Measurements from ENCODE around the gene IRF1.

The IRF1 gene

DNA sequence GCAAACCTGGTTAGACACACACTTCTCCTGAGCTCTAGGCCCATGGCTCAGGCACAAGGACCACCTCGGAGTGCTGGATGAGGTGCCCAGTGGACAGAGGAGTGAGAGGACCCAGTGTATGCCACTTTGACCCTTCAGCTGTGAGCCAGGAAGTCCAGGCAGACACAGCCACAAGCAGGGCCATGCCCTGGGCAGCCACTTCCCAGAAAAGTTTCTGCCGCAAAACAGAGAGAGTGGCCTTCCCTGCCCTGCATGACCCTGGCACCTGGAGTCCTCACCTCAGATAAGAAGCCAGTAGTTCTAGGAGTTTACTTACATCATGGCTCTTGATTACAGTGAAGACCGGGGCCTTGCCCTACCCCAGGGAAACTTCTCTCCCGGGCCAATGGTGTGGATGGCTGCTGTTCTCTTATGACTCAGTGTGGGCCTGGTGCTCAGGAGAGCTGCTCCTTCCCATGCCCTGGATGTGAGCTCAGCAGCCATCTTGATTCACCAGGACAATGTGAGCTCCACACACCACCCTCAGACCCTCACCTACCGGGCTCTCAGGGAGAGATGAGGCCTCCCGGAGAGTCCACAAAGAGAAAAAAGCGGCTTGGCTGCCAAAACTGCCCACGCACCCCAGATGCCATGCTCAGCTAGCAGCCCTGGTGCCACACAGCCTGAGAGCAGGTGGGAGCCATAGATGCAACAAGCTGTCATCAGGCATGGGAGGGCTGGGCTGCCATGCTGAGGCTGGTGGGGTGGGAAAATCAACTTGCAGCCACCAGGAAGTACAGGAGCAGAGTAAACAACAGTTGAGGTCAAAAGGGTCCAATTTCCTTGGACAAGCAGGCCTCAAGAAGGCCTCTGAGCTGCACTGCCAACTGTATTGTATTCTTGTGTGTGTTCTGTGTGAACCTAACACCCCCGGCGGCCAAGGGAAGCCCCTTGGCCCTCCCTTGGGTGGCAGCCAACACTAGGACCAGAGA is 11.7 kb upstream of the IRF1 start:
- Mint-ChIP-seq H3K27ac (peak overlapping the region in 1 of 3 experiments; percentile 20), H3K9me3 (no peaks in the 10 kb centered on the region), H3K4me3 (no peak overlapping the region), H3K36me3 (ENCODE audit: low read depth) (no peaks in the 10 kb centered on the region), H3K27me3 (ENCODE audit: low read depth) (peaks cover 3% of the 10 kb centered on the region), H3K4me1 (peaks cover 11% of the 10 kb centered on the region)
- TF ChIP-seq, protein P1, sequence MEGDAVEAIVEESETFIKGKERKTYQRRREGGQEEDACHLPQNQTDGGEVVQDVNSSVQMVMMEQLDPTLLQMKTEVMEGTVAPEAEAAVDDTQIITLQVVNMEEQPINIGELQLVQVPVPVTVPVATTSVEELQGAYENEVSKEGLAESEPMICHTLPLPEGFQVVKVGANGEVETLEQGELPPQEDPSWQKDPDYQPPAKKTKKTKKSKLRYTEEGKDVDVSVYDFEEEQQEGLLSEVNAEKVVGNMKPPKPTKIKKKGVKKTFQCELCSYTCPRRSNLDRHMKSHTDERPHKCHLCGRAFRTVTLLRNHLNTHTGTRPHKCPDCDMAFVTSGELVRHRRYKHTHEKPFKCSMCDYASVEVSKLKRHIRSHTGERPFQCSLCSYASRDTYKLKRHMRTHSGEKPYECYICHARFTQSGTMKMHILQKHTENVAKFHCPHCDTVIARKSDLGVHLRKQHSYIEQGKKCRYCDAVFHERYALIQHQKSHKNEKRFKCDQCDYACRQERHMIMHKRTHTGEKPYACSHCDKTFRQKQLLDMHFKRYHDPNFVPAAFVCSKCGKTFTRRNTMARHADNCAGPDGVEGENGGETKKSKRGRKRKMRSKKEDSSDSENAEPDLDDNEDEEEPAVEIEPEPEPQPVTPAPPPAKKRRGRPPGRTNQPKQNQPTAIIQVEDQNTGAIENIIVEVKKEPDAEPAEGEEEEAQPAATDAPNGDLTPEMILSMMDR (IDR thresholded peaks at IDR 0.05; ENCODE audit: unreplicated experiment in 3 of 3) = no peak

DNA sequence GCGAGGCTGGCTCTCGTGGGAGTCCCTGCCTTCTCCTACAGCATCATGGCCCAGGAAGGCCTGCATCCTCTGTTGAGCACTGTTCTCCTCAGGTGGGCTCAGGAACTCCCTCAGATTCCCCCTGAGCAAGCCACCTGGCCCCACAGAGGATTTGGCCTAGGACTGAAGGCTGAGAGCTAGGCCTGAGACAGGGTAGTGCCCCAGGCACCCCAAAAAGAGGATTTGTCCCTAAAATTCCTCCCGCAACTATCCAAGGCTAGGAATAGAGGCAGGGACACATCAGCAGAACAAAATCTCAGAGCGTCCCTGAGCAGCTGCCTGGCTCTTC is 11.0 kb upstream of the IRF1 start:
- TF ChIP-seq, protein P1 (IDR thresholded peaks at IDR 0.05; ENCODE audit: unreplicated experiment in 3 of 3) = no peak
- Mint-ChIP-seq H3K27ac (no peak overlapping the region), H3K4me1 (peaks cover 13% of the 10 kb centered on the region), H3K36me3 (ENCODE audit: low read depth) (no peaks in the 10 kb centered on the region), H3K27me3 (ENCODE audit: low read depth) (peaks cover 3% of the 10 kb centered on the region), H3K9me3 (no peaks in the 10 kb centered on the region), H3K4me3 (no peak overlapping the region)

DNA sequence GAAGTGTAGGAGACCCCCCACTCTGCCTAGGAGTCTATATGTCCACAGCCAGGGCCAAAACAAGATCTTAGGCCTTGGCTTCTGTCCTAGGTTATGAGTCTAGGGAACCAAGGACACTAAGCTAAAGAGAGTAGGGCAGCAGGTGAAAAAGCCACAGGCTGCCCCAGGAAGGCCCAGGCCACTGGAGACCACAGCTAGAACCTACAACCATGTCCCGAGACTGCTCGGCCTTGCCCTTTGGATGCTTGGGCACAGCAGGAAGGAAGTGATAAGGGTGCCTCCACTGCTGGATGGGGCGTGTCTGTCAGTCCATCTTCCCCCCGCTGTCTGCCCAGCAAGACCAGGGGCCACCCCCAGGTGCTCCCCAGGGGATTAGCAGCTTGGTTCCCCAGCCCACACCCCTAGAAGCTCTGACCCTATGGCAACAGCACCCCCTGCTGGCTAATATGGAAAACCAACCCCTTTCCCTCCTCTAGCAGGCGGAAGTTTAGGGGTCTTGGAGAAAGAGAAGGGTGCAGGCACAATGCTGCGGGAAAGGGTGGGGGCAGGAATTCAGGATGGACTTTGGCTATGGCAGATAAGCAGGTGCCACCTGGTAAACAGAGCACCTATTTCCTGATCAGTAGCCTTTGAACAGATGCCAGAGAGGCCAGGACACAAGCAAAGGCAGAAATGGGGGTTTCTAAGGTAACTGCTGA is 10.5 kb upstream of the IRF1 start:
- H3K27ac Mint-ChIP-seq = peak overlapping the region in 1 of 3 experiments; percentile 69
- peaks cover 9% of the 10 kb centered on the region for H3K4me1 Mint-ChIP-seq
- no peak overlapping the region for H3K4me3 Mint-ChIP-seq
- TF ChIP-seq, protein P1 (IDR thresholded peaks at IDR 0.05; ENCODE audit: unreplicated experiment in 3 of 3) = peak; percentile 68 to 79 (median 72)
- peaks cover 3% of the 10 kb centered on the region for H3K27me3 Mint-ChIP-seq (ENCODE audit: low read depth)
- H3K9me3 Mint-ChIP-seq = no peaks in the 10 kb centered on the region
- no peaks in the 10 kb centered on the region for H3K36me3 Mint-ChIP-seq (ENCODE audit: low read depth)

DNA sequence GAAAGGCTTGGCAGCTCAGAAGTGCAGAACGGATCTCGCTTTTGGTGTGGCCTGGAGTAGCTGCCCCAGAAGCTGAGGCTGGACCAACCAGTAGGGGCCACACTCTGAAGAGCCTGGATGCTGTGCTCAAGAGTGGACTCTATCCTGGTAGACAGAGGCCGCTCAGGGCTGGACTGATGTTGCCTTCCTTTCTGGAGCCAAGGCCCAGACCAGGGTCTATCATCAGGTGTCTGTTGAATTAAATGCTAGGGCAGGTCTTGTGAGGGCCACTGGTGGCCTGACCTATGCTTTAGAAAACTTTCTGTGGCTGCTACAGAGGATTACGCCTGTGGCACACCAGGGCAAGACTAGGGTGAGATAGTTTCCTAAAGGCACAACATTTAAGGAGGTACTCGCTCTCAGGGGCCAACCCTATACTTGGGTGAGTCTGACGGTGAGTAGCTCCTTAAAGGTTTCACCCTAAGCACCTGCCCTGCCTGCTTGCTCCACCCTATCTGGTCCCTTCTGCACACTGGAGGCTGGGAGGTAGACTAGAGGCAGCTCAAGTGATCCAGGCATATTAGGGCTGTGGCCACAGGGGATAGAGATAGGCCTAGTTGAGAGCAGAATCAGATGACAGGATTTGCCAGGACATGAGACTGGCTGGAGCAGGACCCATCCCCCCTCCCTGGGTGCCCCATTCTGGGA is 9.8 kb upstream of the IRF1 start:
- Mint-ChIP-seq H3K9me3 (no peaks in the 10 kb centered on the region), H3K4me3 (no peak overlapping the region), H3K27me3 (ENCODE audit: low read depth) (peaks cover 3% of the 10 kb centered on the region), H3K36me3 (ENCODE audit: low read depth) (no peaks in the 10 kb centered on the region), H3K4me1 (peaks cover 9% of the 10 kb centered on the region), H3K27ac (peak overlapping the region in 1 of 3 experiments; percentile 52)
- TF ChIP-seq, protein P1 (IDR thresholded peaks at IDR 0.05; ENCODE audit: unreplicated experiment in 3 of 3) = no peak

DNA sequence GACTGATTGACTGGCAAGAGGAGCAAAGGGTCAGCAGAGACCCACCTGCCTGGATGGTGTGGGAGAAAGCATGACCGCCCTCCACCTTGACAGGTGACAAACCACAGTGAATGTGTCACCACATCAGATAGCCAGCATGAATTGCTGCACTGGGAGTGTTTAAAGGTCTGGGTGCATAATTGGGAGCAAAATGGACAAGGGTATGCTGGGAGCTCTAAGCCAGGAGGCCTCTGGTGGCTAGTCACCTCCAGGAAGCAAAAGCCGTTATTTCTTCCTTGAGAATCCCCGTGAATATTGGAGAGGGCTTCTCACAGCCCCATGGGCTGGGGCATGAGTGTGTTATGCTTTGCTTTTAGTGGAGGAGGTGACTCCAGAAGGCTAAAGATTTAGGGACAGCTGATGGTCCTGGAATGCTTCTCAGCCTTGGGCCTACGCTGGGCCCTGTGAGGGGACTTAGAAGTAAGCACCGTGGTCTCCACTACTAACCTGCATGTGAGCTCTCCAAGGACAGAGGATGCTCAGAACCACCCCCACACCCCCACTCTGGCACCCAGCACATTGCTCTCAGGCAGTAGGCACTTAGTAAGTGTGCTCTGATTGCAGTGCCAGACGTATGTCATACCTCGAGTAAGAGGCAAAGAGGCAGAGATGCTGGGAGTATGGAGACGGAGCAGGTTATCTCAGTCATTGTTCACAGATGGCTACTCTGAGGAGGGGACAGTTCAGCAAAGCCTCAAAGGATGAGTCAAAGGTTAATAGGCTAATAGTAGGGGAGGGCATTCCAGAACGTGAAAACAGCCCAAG is 9.1 kb upstream of the IRF1 start:
- Mint-ChIP-seq H3K36me3 (ENCODE audit: low read depth) (no peaks in the 10 kb centered on the region), H3K4me3 (peak overlapping the region in 1 of 3 experiments; percentile 45), H3K27ac (peak overlapping the region; percentile 20 to 52 (median 20)), H3K9me3 (no peaks in the 10 kb centered on the region), H3K27me3 (ENCODE audit: low read depth) (peaks cover 3% of the 10 kb centered on the region), H3K4me1 (peaks cover 16% of the 10 kb centered on the region)
- TF ChIP-seq, protein P1 (IDR thresholded peaks at IDR 0.05; ENCODE audit: unreplicated experiment in 3 of 3) = no peak

Measured in nephron (organoid).